ENCODE data around the gene PMEPA1.

Gene PMEPA1

GRCh38 chr20:57662456-57663240 is 47.2 kb downstream of the PMEPA1 start:
- TF ChIP-seq, protein P1, sequence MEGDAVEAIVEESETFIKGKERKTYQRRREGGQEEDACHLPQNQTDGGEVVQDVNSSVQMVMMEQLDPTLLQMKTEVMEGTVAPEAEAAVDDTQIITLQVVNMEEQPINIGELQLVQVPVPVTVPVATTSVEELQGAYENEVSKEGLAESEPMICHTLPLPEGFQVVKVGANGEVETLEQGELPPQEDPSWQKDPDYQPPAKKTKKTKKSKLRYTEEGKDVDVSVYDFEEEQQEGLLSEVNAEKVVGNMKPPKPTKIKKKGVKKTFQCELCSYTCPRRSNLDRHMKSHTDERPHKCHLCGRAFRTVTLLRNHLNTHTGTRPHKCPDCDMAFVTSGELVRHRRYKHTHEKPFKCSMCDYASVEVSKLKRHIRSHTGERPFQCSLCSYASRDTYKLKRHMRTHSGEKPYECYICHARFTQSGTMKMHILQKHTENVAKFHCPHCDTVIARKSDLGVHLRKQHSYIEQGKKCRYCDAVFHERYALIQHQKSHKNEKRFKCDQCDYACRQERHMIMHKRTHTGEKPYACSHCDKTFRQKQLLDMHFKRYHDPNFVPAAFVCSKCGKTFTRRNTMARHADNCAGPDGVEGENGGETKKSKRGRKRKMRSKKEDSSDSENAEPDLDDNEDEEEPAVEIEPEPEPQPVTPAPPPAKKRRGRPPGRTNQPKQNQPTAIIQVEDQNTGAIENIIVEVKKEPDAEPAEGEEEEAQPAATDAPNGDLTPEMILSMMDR (IDR thresholded peaks at IDR 0.05; ENCODE audit: borderline replicate concordance, control extremely low read depth, extremely low read depth, insufficient read depth, missing control alignments) = no peak
- in situ Hi-C loops (cut with MboI; ENCODE audit: low sequenced_read_pairs, unreplicated experiment) = loop anchor here (25.0 kb wide), 1 partner anchor 425 kb away; no protein-coding TSS in a partner anchor
- no peak for DNase-seq (ENCODE audit: low spot score)

DNA sequence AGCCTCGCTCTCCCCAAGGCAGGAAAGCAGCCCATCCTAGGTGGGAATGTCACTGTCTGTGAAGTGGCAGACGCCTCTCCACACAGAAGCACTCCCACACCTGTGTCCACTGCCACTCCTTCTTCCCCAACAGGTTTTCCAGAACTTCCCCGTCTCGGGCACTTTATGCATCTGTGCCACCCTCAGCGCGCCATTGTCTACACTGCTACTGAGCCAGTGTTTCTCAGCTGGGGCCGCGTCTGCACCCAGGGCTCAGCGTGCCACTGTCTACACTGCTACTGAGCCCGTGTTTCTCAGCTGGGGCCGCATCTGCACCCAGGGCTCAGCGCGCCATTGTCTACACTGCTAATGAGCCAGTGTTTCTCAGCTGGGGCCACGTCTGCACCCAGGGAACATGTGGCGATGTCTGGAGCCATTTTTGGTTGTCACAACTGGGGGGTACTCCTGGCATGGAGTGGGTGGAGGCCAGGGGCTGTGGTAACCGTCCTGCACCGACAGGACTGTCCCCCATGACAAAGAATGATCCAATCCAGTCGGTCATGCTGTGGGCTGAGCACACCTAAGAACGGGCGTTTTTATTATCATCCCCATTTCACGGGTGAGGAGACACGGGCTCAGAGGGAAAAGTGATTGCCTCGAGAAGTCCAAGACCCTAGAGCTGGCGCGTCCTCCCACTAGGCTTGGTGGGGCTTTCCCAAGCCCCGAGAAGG is 47.9 kb downstream of the PMEPA1 start:
- TF ChIP-seq, protein P1 (IDR thresholded peaks at IDR 0.05; ENCODE audit: borderline replicate concordance, control extremely low read depth, extremely low read depth, insufficient read depth, missing control alignments) = no peak
- in situ Hi-C loops (cut with MboI; ENCODE audit: low sequenced_read_pairs, unreplicated experiment) = loop anchor here (25.0 kb wide), 1 partner anchor 425 kb away; no protein-coding TSS in a partner anchor
- DNase-seq (ENCODE audit: low spot score) = peak; percentile 17

DNA sequence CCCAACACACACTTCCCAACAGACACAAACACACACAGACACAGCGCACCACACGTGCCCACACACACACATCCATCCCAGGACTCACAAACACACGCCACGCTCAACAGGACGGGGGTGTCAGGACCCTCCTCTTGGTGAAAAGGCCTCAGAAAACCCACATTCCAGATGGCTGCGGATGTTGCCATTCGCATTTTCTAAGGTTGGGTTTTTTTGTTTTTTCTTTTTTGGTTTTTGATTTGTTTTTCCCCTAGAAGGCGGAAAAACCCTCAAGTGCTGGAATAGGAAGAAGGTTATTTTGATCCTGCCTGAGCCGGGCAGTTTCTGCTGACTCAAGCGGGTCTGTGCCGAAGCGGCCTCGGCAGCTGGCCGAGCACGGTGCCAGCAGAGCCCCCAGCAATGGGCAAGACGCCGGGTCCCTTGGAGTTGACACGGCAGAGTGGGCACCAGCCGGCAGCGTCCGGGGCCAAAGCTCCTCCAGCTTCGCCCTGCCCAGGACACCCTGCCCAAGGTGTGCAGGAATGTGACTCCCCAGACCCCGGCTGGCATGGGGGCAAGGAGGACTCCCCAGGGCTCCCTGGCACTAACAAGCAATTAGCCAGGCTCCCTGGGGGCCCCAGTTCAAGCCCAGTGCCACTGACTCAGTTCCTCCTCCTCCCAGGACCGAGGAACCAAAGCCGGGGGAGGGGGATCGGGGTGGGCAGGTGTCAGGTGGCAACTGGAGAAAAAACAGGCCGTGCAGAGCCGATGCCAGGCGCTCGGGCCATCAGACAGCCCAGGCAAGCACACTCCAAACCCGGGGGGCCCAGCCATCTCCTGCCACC is 48.7 kb downstream of the PMEPA1 start:
- TF ChIP-seq, protein P1 (IDR thresholded peaks at IDR 0.05; ENCODE audit: borderline replicate concordance, control extremely low read depth, extremely low read depth, insufficient read depth, missing control alignments) = no peak
- in situ Hi-C loops (cut with MboI; ENCODE audit: low sequenced_read_pairs, unreplicated experiment) = loop anchor here (25.0 kb wide), 1 partner anchor 426 kb away; no protein-coding TSS in a partner anchor
- DNase-seq (ENCODE audit: low spot score) = peak; percentile 26

DNA sequence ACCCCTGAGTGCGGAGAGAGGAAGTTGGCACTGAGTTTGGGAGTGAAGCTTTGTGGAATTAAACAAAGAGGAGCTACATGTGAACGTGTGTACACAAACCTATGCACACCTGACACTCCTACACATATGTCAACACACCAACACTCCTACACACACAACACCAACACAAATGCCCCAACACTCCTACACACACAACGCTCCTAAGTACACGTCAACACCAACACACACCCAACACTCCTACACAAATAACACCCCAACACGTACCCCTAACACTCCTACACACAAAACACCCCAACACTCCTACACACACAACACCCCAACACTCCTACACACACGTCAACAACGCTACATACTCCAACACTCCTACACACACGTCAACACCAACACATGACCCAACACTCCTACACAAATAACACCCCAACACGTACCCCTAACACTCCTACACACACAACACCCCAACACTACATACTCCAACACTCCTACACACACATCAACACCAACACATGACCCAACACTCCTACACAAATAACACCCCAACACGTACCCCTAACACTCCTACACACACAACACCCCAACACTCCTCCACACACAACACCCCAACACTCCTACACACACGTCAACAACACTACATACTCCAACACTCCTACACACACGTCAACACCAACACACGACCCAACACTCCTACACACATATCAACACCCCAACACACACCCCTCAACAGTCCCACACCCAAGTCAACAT is 49.5 kb downstream of the PMEPA1 start:
- TF ChIP-seq, protein P1 (IDR thresholded peaks at IDR 0.05; ENCODE audit: borderline replicate concordance, control extremely low read depth, extremely low read depth, insufficient read depth, missing control alignments) = no peak
- in situ Hi-C loops (cut with MboI; ENCODE audit: low sequenced_read_pairs, unreplicated experiment) = loop anchor here (25.0 kb wide), 1 partner anchor 427 kb away; no protein-coding TSS in a partner anchor
- DNase-seq (ENCODE audit: low spot score) = no peak

DNA sequence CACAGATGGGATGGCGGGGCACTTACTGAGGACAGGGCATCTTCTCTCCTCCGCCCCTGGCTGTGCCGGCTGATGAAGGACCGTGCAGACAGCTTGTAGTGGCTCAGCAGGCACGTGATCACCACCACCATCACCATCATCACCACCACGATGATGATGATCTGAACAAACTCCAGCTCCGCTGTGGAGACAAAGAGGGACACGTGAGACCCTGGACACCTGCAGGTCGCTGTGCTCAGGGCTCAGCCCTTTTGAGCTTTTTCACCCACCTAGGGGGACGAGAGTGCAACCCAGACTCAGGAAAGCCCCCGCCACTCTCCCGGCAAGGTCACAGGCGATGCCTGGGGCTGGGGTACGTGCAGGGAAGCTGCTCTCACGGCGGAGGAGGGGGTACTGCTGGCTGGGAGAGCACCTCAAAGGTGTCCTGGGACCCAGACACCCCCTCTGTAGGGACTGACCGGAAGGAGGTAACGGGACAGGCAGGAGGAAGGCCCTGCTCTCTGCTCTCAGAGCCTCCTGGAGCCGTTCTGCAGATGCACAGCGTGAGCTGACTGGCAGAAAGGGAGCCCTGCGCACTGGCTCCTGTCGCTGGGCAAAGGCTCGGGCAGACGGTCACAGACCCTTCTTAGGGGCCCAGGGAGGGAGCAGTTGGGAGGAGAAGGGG is 50.2 kb downstream of the PMEPA1 start:
- peak; percentile 29 for DNase-seq (ENCODE audit: low spot score)
- TF ChIP-seq, protein P1 (IDR thresholded peaks at IDR 0.05; ENCODE audit: borderline replicate concordance, control extremely low read depth, extremely low read depth, insufficient read depth, missing control alignments) = no peak
- in situ Hi-C loops (cut with MboI; ENCODE audit: low sequenced_read_pairs, unreplicated experiment) = loop anchor here (25.0 kb wide), 1 partner anchor 428 kb away; no protein-coding TSS in a partner anchor

Data from GM13976 (cell line).